Glomerular endothelial cell (primary cell): ENCODE data around the gene LACTB. TPM values are rescaled to one million over a fixed set of nuclear protein-coding genes. Genes with fewer than 3 reads are reported as not detected.

Source experiments
- DNase-seq: peaks from one replicate; pipeline ENCODE4 v3.0.0-alpha.2; 2011; ENCODE audit warnings: low read depth, low spot score; ENCODE audit errors: extremely low read depth
- total RNA-seq: library from RNA; depleted of rRNA; stranded (reverse); fragments of >200 nt; gene quantifications from 2 replicates; pipeline ENCODE4 v1.2.3, GENCODE V29; 2015

Gene LACTB
- total RNA-seq, 1 donor from 2014 or later, result 24.7 TPM

GRCh38 chr15:63166219-63166618 lies 44.6 kb downstream of the LACTB start:
- DNase-seq, result no peak

- no peak for DNase-seq
Measured at GRCh38 chr15:63169788-63170187, 48.1 kb downstream of the LACTB start.

DNA sequence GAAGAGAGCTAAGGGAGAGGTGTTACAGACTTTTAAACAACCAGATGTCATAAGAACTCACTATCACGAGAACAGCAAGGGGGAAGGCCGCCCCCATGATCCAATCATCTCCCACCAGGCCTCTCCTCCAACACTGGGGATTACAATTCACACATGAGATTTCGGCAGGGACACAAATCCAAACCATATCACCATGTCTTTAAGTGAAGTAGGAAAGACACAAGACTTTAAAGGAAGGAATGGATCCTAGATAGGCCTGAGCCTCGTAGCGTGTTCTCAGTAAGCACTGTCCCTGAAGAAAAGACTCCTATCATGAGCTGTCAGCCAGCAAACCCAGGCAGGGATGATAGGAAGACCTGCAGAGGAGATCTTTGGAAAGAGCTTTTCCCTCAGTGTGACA lies 50.7 kb downstream of the LACTB start:
- DNase-seq, result no peak

- DNase-seq, result no peak
Measured at GRCh38 chr15:63172851-63173451, 51.3 kb downstream of the LACTB start.

- no peak for DNase-seq
Measured at GRCh38 chr15:63176302-63176701, 54.6 kb downstream of the LACTB start.

- DNase-seq, result no peak
Measured at GRCh38 chr15:63178034-63178433, 56.4 kb downstream of the LACTB start.

GRCh38 chr15:63180746-63181145 lies 59.1 kb downstream of the LACTB start:
- no peak for DNase-seq

- no peak for DNase-seq
Measured at GRCh38 chr15:63181648-63182047, 60.0 kb downstream of the LACTB start.

DNA sequence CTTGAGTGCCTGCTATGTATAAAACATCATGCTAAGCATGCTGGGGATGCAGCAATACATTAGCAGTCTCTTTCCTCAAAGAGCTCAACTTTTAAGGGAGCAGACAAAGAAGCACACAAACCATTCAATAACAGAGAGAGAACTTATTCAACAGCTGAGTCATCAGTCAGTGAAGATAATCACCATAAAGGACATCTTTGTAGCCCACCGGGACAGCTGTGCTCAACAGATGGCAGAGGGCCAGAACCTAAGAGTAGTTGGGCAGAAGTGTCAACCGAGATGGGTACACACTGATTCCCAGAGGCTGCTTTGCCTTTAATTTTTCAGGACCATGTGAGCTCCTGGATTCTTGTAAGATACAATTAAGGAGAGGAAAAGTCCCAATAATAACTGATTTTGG lies 63.5 kb downstream of the LACTB start:
- DNase-seq, result no peak

GRCh38 chr15:63186065-63186464 lies 64.4 kb downstream of the LACTB start:
- DNase-seq, result no peak

DNA sequence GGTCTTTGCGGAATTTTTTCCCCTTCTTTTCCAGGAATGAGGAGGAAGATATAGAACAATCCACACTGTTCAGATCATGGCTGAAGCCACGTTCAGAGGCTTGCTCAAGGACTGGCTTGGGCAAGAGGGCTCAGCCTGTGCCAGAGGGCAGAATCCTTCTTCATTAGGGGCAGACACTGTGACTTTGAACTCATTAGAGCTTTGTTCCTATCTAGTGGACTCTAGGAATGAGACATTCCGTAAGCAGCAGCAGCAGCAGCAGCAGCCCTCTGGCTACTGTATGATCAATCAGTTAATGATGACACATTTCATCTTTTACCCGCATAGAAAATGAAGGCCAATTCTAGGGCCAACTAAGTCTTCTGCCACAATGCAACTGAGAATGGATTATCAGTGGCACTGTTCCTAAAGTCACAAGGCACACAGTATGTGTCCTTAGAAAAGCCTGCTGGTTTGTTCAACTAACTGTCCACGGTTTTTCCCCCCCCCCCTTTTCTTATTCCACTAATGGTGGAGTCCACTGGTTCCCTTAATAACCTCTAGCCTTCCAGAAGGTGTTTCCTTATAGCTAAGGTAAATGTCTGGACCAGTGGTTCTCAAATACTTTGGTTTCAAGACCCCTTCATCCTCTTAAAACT lies 66.0 kb downstream of the LACTB start:
- DNase-seq, result no peak

- no peak for DNase-seq
Measured at GRCh38 chr15:63188247-63188925, 66.7 kb downstream of the LACTB start.

GRCh38 chr15:63188926-63189871 lies 67.5 kb downstream of the LACTB start, which contains the start of gene RAB8B:
Gene RAB8B, plus strand, starts transcription at chr15:63189606. Its CDS starts 19 bp downstream, at chr15:63189625.
- no peak for DNase-seq

GRCh38 chr15:63189941-63190768 lies 68.5 kb downstream of the LACTB start:
- no peak for DNase-seq

DNA sequence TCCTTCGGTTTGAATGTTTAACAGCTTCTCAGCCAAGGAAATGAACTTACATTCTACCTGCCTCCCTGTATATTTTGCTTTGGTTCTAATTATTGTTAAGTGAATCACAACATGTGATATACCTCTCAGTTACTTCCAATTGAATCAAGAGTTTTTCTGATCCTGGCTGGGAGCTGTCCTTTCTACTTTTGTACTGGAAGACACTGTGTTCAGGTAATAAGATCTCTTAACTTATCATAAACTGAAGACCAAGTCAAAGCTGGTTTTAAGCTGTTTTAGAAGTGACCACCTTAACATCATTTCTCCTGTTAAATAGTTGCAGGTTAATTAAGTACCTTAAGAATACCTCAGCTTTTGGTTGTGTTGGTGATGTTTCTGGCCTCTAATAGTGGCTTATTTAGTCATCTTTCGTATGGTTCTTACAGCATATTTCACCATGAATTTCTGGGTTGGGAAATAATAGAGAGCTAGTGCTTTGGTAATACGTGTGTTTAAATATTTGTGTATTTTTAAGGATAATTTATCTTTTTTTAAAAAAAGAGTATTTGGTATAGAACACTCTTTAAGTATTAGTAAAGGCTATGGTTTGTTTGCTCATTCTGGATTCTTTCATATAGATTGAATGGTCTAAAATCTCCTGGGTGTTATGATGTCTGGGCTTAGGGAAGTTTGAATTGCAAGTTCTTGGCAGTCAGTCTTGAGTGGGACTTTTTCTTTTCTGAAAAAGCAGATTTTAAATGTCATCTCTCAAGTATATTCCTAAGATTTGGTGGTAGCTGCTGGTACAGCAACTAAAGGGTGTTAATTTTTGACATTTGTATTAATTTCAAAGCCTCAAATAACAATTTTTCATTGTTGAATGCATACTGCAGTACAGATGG lies 69.3 kb downstream of the LACTB start:
- no peak for DNase-seq
